HepG2 (cell line): ENCODE results near the gene PKNOX2. TPM values are rescaled to one million over a fixed set of nuclear protein-coding genes. Genes with fewer than 3 reads are reported as not detected.

ENCODE experiments used
- ATAC-seq: fragments of 200-7000 bp; cut with Tn5 transposase; 3 replicates; pipeline ENCODE4 v1.9.1; 2020; ENCODE audit warnings: mild to moderate bottlenecking, moderate library complexity
- BruUV-seq: library from RNA; stranded (reverse); fragments of 400-500 nt; replicated peaks from 2 replicates; lab custom pipeline; 2021; lab: Mats Ljungman, UMichigan
- CTCF ChIA-PET: fragments of 300-600 bp; formaldehyde crosslinking; extraction: SDS; loops from one replicate; lab custom pipeline; 2021; ENCODE audit warnings: low total read pairs, inconsistent platforms, low intra/inter-chr PET ratio; lab: Yijun Ruan, JAX
- POLR2A ChIA-PET: fragments of 350-600 bp; sonication (Branson Sonifier 250); formaldehyde crosslinking; loops from one replicate; lab custom pipeline; 2020; ENCODE audit warnings: antibody characterized with exemption, inconsistent platforms; lab: Yijun Ruan, JAX
- DNase-seq: peaks from one replicate; pipeline ENCODE4 v3.0.0-alpha.2; 2015; ENCODE audit warnings: low spot score
- FAIRE-seq: peaks from 3 replicates; lab custom pipeline; 2011; peaks lifted over from hg19 to GRCh38; lab: Jason Lieb, UNC
- H2AFZ ChIP-seq: one replicate; pipeline ENCODE4 v1.6.1; 2011; ENCODE audit warnings: low read length, inconsistent platforms
- H3K27ac ChIP-seq: fragments of 300-600 bp; 3 replicates; pipeline ENCODE4 v1.8.0; 2011; ENCODE audit warnings: mixed run types, mild to moderate bottlenecking, mixed read lengths, low read length, inconsistent platforms; ENCODE audit not compliant: insufficient read depth; ENCODE audit errors: extremely low read length
- H3K27me3 ChIP-seq, 2 experiments: fragments of 200-600 bp in 1 of 2; 2 replicates in 1 of 2; 3 replicates in 1 of 2; pipeline versions ENCODE4 v1.6.0 to v1.8.0; 2011; ENCODE audit warnings: low read length in 2 of 2, mild to moderate bottlenecking in 2 of 2, moderate library complexity in 2 of 2, inconsistent platforms in 1 of 2; ENCODE audit not compliant: insufficient read depth in 2 of 2, control insufficient read depth in 1 of 2
- H3K36me3 ChIP-seq, 2 experiments: fragments of 200-600 bp in 1 of 2; replicated peaks in 1 of 2; 2 replicates in 1 of 2; 3 replicates in 1 of 2; pipeline versions ENCODE4 v1.5.1 to v1.8.0; 2011; ENCODE audit warnings: low read length in 2 of 2, inconsistent platforms in 1 of 2; ENCODE audit not compliant: insufficient read depth in 2 of 2, control insufficient read depth in 1 of 2
- H3K4me1 ChIP-seq: 2 replicates; pipeline ENCODE4 v1.5.1; 2012; ENCODE audit warnings: low read length, inconsistent platforms; ENCODE audit not compliant: insufficient read depth
- H3K4me2 ChIP-seq: 2 replicates; pipeline ENCODE4 v1.6.0; 2011; ENCODE audit warnings: low read depth, low read length, inconsistent platforms
- H3K4me3 ChIP-seq, 3 experiments: fragments of 200-600 bp in 1 of 3; sonication (generic), shearing (Covaris generic) in 1 of 3; replicated peaks in 1 of 3; 2 replicates each; pipeline ENCODE4 v1.5.1; 2011 to 2016; ENCODE audit warnings: low read length in 3 of 3, inconsistent platforms in 2 of 3, low read depth in 2 of 3, mild to moderate bottlenecking in 2 of 3, control low read depth in 1 of 3, mixed read lengths in 1 of 3; ENCODE audit not compliant: insufficient read depth in 1 of 3
- H3K79me2 ChIP-seq: one replicate; pipeline ENCODE4 v1.6.1; 2011; ENCODE audit warnings: low read length, inconsistent platforms; ENCODE audit not compliant: insufficient read depth
- H3K9ac ChIP-seq: 2 replicates; pipeline ENCODE4 v1.6.0; 2011; ENCODE audit warnings: mild to moderate bottlenecking, low read depth, low read length, inconsistent platforms; ENCODE audit not compliant: insufficient read depth
- H3K9me3 ChIP-seq: 2 replicates; pipeline ENCODE4 v1.5.1; 2012; ENCODE audit warnings: mild to moderate bottlenecking, low read length
- H4K20me1 ChIP-seq: 2 replicates; pipeline ENCODE4 v1.6.0; 2011; ENCODE audit warnings: inconsistent platforms, mild to moderate bottlenecking, low read length, moderate library complexity; ENCODE audit not compliant: insufficient read depth
- EZH2 ChIP-seq: conservative IDR thresholded peaks from 2 replicates; pipeline ENCODE4 v1.6.1; 2012; ENCODE audit warnings: mild to moderate bottlenecking, low read depth, low read length, moderate library complexity
- HOXA5 ChIP-seq: sonication (generic); formaldehyde crosslinking; IDR thresholded peaks from 2 replicates; pipeline ENCODE4 v1.4.0; 2020; ENCODE audit warnings: missing genetic modification reagents
- SETDB1 ChIP-seq: sonication (generic); formaldehyde crosslinking; IDR thresholded peaks from 2 replicates; pipeline ENCODE4 v1.5.1; 2020; ENCODE audit warnings: missing genetic modification reagents, mild to moderate bottlenecking, borderline replicate concordance
- ZNF224 ChIP-seq: sonication (generic); formaldehyde crosslinking; IDR thresholded peaks from 2 replicates; pipeline ENCODE4 v1.5.0; 2020; ENCODE audit warnings: mild to moderate bottlenecking, missing genetic modification reagents
- ZNF34 ChIP-seq: sonication (generic); formaldehyde crosslinking; IDR thresholded peaks from 2 replicates; pipeline ENCODE4 v1.4.0; 2020; ENCODE audit warnings: mild to moderate bottlenecking, missing genetic modification reagents, borderline replicate concordance
- ZNF720 ChIP-seq: sonication (generic); formaldehyde crosslinking; IDR thresholded peaks from 2 replicates; pipeline ENCODE4 v1.4.0; 2020; ENCODE audit warnings: missing genetic modification reagents
- WGBS: methylation state at CpG from one replicate; pipeline ENCODE4 v1.1.6; 2017; ENCODE audit warnings: low lambda C conversion rate; 5-methylcytosine and 5-hydroxymethylcytosine counted together
- in situ Hi-C: cut with HindIII; loops from 2 replicates; pipeline ENCODE4 v1.10.0; 2017; ENCODE audit warnings: low pct_unique_long_range_greater_than_20kb; ENCODE audit not compliant: extremely low pct_ligation_motif_present
- intact Hi-C: fragments of 100-400 bp; cut with micrococcal nuclease; formaldehyde crosslinking; loops from one replicate; pipeline ENCODE4 v1.10.0; 2022; ENCODE audit not compliant: unreplicated experiment
- polyA plus RNA-seq, 8 experiments: library from polyadenylated mRNA; depleted of rRNA in 3 of 8; stranded (reverse) in 7 of 8; unstranded in 1 of 8; fragments of >200 nt; fragmentation: Illumina TruSeq in 4 of 8; extraction: Trizol in 4 of 8; gene quantifications; 2 replicates each; pipeline versions ENCODE4 v1.2.1 to v1.2.3, GENCODE V29; 2011 to 2016; ENCODE audit warnings: low read depth in 4 of 8, missing spikeins in 1 of 8, mixed read lengths in 1 of 8; ENCODE audit not compliant: insufficient read depth in 1 of 8
- total RNA-seq, 5 experiments: library from RNA; depleted of rRNA; stranded (reverse); fragments of >200 nt; fragmentation: Illumina TruSeq; extraction: Trizol; gene quantifications; 2 replicates each; pipeline ENCODE4 v1.2.3, GENCODE V29; 2016; ENCODE audit warnings: low read depth in 1 of 5
- TF ChIP-seq, protein P1 (sequence below): sonication (generic); formaldehyde crosslinking; IDR thresholded peaks from 2 replicates; pipeline ENCODE4 v1.5.0; 2020; ENCODE audit warnings: missing genetic modification reagents

The PKNOX2 gene
- total and polyA plus RNA-seq, 2 of the 13 experiments (the other 11 are each of a cell fraction or from before 2014, with no cell fraction given), result not detected

DNA sequence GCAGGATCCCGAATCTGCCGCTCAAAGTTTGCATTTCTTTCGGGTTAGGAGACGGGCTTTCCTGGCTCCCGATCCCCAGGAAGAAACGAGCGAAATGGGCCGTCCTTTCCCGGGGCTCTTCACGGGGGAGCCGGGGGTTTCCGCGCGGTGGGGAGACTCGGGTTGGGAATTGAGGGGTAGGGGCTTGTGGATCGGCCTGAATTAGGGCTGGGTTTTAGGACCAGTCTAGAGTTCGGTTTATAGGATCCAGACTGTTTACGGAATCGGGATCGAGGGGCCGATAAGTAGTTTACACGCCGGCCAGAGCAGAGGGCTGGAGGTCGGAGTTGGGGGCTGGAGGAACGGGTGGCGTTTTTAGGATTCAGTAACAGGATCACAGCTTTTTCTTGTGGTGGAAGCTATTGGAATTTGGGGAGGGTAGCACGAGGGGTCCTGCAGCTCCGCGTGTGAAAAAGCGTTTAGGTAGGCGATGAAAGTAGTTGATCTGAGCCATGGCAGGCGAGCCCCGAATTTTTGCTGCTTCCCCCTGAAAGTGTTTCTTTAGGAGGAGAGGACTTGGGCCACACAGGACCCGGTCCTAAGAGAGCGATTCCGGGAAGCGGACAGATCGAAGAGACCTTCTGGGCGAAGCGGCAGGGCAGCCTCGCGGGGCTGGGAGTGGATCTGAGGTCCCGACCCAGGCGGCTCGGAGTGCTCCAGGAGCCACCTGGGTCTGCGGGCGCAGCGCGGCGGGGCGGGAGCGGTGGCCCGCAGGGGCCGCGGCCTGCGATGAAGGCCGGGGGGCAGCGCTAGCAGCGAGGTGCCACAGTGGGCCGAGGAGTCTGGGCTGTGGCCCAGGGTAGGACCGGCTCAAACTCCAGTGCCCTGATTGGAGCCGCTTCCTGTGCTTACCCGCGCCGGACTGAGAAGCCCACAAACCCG is 1.6 kb downstream of the PKNOX2 start:
- no peaks in the 10 kb centered on the region for H3K79me2 ChIP-seq
- DNase-seq, result no peak
- ChIA-PET CTCF (no interaction called here), POLR2A (no interaction called here)
- TF ChIP-seq ZNF34 (CRISPR knock-in tag) (no peak), ZNF720 (CRISPR knock-in tag) (no peak), EZH2 (peak; percentile 98; the same call in 1 of the 2 replicates)
- no peak overlapping the region for H3K9ac ChIP-seq
- no peaks in the 10 kb centered on the region for H3K36me3 ChIP-seq
- H4K20me1 ChIP-seq, result no peaks in the 10 kb centered on the region
- H3K4me3 ChIP-seq, result peak overlapping the region in 2 of 3 experiments; percentile 47 to 69; a peak in 4 of 6 replicates
- H3K4me1 ChIP-seq, result peaks cover 18% of the 10 kb centered on the region
- peaks cover 5 to 80% of the 10 kb centered on the region in 2 experiments; a peak in 4 of 5 replicates for H3K27me3 ChIP-seq
- BruUV-seq, result no TSS peak
- WGBS, result 55% methylated on average over 54 of the region's 66 CpGs
- no peak overlapping the region for H3K27ac ChIP-seq
- intact Hi-C loops (loop anchor here (10.0 kb wide), 1 partner anchor 59 kb away; no protein-coding TSS in a partner anchor), in situ Hi-C loops (loop anchor here (5.0 kb wide), 1 partner anchor 181 kb away; no protein-coding TSS in a partner anchor)
- FAIRE-seq, result no peak
- no peaks in the 10 kb centered on the region for H3K9me3 ChIP-seq
- no peak for ATAC-seq
- H3K4me2 ChIP-seq, result peak overlapping the region; percentile 88
- H2AFZ ChIP-seq, result no peak overlapping the region

DNA sequence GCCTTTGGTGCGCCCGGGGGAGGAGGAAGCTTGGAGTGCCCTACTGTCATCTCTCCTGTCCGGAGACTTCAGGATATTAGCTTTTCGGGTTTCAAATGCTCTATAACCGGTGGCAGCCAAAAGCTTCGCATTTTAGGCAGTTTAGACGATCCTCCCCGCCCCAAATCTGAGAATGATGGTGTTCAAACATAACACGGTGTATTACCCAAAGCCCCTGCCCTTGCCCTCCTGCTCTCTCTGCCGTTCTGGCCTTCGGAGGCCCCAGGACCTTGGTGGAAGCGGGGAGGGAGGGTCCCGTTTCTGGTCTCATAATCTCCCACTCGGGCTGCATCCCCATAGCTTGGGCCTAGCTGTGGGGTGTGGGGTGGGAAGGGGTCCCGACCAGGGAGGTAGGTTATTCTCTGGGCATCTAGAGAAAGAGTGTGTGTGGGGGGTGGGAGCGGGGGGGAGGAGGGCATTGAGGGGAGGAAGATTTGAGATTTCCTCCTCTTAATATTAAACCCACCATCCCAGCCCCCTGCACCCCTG is 2.3 kb downstream of the PKNOX2 start:
- ATAC-seq (no peak), DNase-seq (no peak), FAIRE-seq (no peak)
- H3K27me3 ChIP-seq, result peaks cover 5 to 80% of the 10 kb centered on the region in 2 experiments; a peak in 4 of 5 replicates
- H2AFZ ChIP-seq, result no peak overlapping the region
- in situ Hi-C loops, result loop anchor here (5.0 kb wide), 1 partner anchor 180 kb away; no protein-coding TSS in a partner anchor
- H3K4me2 ChIP-seq, result no peak overlapping the region
- intact Hi-C loops, result loop anchor here (10.0 kb wide), 1 partner anchor 58 kb away; no protein-coding TSS in a partner anchor
- H3K79me2 ChIP-seq, result no peaks in the 10 kb centered on the region
- H3K9ac ChIP-seq, result no peak overlapping the region
- CTCF ChIA-PET, result no interaction called here
- H3K4me3 ChIP-seq, result no peak overlapping the region
- 58% methylated on average over 14 of the region's 16 CpGs for WGBS
- H3K9me3 ChIP-seq, result no peaks in the 10 kb centered on the region
- BruUV-seq, result no TSS peak
- no peak overlapping the region for H3K27ac ChIP-seq
- peaks cover 18% of the 10 kb centered on the region for H3K4me1 ChIP-seq
- no peaks in the 10 kb centered on the region for H4K20me1 ChIP-seq
- TF ChIP-seq SETDB1 (CRISPR knock-in tag), result no peak
- no peak for TF ChIP-seq ZNF224 (CRISPR knock-in tag)
- TF ChIP-seq, protein P1, sequence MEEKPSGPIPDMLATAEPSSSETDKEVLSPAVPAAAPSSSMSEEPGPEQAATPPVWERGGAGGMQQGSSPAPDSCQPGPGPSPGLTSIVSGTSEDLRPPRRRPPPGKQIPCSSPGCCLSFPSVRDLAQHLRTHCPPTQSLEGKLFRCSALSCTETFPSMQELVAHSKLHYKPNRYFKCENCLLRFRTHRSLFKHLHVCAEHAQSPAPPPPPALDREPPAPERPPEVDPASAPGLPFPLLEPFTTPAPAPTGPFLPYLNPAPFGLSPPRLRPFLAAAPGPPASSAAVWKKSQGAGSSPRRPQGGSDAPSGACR (CRISPR knock-in tag), result no peak
- TF ChIP-seq HOXA5 (CRISPR knock-in tag), result no peak
- H3K36me3 ChIP-seq, result no peaks in the 10 kb centered on the region
- POLR2A ChIA-PET, result no interaction called here
